Measurements from ENCODE around the gene APAF1. TPM values are rescaled to one million over a fixed set of nuclear protein-coding genes. Genes with fewer than 3 reads are reported as not detected.
A peak's percentile ranks its signal among the peaks of the same experiment; 100 is the strongest.

Gene APAF1
- total and polyA plus RNA-seq, 4 donors: 1.9 to 11.6 (median 6.6) TPM

- Histone ChIP-seq H3K9me3 (ENCODE audit: control insufficient read depth in 4 of 4, low read length in 3 of 4) (no peaks in the 10 kb centered on the region), H3K9ac (ENCODE audit: low read depth in 1 of 2, low read length in 2 of 2) (no peak overlapping the region), H3K27me3 (ENCODE audit: control insufficient read depth in 4 of 4, insufficient read depth in 4 of 4, low read length in 3 of 4) (no peaks in the 10 kb centered on the region), H3K27ac (ENCODE audit: low read depth in 1 of 2, low read length in 2 of 2) (no peak overlapping the region), H3K4me3 (ENCODE audit: low read depth in 1 of 3, low read length in 3 of 3) (no peak overlapping the region), H3K4me1 (ENCODE audit: control insufficient read depth in 4 of 4, insufficient read depth in 4 of 4, low read length in 3 of 4) (peaks cover 0 to 3% (median 1%) of the 10 kb centered on the region in 4 donors), H3K36me3 (ENCODE audit: control insufficient read depth in 4 of 4, insufficient read depth in 3 of 4, low read depth in 1 of 4, low read length in 3 of 4) (peaks cover 3 to 9% (median 4%) of the 10 kb centered on the region in 4 donors)
- no peak for DNase-seq (ENCODE audit: low spot score)
- peak in 1 of 2 donors; percentile 26 for TF ChIP-seq HNF4A (conservative IDR thresholded peaks at IDR 0.05)
- peak; percentile 39 for TF ChIP-seq YY1 (IDR thresholded peaks at IDR 0.05)
- TF ChIP-seq TAF1 (conservative IDR thresholded peaks at IDR 0.05): no peak
- no peak for TF ChIP-seq NR2F2 (IDR thresholded peaks at IDR 0.05)
- whole genome bisulfite sequencing: 53% methylated on average over 7 of the region's 7 CpGs
Observed at GRCh38 chr12:98671459-98671858, 26.4 kb downstream of the APAF1 start.

DNA sequence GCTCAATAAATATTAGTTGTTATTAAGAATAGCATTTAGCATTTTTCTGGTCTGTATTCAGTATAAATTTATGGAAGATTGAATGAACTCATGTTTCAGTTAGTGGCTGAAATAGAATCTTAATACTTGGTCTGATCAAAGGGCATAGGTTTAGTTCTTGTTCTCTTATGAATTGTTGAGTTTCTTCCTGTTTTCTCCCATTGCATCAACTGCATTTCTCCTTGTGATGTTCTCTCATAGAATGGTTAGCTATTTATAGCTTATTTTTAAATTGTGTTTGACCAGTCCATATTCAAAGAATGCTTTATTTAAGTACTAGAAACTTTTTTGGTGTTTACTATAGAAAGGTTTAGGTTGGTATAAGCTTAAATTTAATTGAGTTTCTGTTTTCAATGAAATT lies 29.8 kb downstream of the APAF1 start:
- Histone ChIP-seq H3K36me3 (ENCODE audit: control insufficient read depth in 4 of 4, insufficient read depth in 3 of 4, low read depth in 1 of 4, low read length in 3 of 4) (peaks cover 3 to 9% (median 5%) of the 10 kb centered on the region in 4 donors), H3K27ac (ENCODE audit: low read depth in 1 of 2, low read length in 2 of 2) (no peak overlapping the region)
- no peak for TF ChIP-seq ZBTB33 (IDR thresholded peaks at IDR 0.05)
- no peak for TF ChIP-seq JUND (IDR thresholded peaks at IDR 0.05)
- TF ChIP-seq MAX (IDR thresholded peaks at IDR 0.05): no peak

DNA sequence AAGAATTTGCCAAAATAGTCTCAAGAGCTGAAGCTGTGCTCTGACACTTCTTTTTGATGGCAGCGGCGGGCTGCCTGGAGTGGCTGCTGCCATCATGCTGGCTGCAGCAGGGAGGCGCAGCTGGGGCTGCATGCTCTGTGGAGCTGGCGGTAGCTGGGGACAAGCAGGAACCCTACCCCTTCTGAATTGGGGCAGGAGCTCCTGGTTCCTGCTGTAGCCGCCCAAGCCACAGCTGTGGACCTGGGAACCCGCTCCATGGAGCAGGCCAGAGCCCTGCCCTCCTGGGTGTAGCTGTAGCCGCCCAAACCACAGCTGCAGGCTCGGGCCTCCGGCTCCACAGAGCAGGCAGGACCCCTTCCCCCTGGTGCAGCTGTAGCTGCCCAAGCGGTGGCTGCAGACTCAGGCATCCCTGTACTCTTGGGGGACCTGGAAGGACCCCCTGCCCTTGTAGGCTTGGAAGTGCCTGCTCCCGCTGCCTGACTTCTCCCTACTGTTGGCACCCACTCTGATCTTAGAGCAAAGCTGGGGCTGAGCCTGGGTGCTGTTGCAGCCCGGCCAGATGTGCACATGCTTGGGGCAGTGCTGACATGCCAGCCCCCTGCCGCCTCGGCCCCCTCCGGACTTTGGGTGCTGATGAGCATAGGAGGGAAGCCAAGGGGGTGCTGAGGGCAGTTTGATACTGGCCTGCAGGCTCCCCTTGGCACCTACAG lies 33.3 kb downstream of the APAF1 start:
- Histone ChIP-seq H3K27me3 (ENCODE audit: control insufficient read depth in 4 of 4, insufficient read depth in 4 of 4, low read length in 3 of 4) (no peaks in the 10 kb centered on the region), H3K27ac (ENCODE audit: low read depth in 1 of 2, low read length in 2 of 2) (no peak overlapping the region), H3K4me3 (ENCODE audit: low read depth in 1 of 3, low read length in 3 of 3) (no peak overlapping the region), H3K4me1 (ENCODE audit: control insufficient read depth in 4 of 4, insufficient read depth in 4 of 4, low read length in 3 of 4) (no peaks in the 10 kb centered on the region), H3K36me3 (ENCODE audit: control insufficient read depth in 4 of 4, insufficient read depth in 3 of 4, low read depth in 1 of 4, low read length in 3 of 4) (peaks cover 9 to 35% (median 21%) of the 10 kb centered on the region in 4 donors), H3K9ac (ENCODE audit: low read depth in 1 of 2, low read length in 2 of 2) (no peak overlapping the region), H3K9me3 (ENCODE audit: control insufficient read depth in 4 of 4, low read length in 3 of 4) (no peaks in the 10 kb centered on the region)
- no peak for DNase-seq (ENCODE audit: low spot score)
- 98% methylated on average over 15 of the region's 15 CpGs for WGBS
- TF ChIP-seq HNF4G (IDR thresholded peaks at IDR 0.05): no peak
- no peak for TF ChIP-seq RXRA (IDR thresholded peaks at IDR 0.05)
- no peak for TF ChIP-seq RAD21 (IDR thresholded peaks at IDR 0.05)
- TF ChIP-seq ZBTB33 (IDR thresholded peaks at IDR 0.05): no peak
- no peak for TF ChIP-seq GABPA (IDR thresholded peaks at IDR 0.05 in 1 of 2, conservative IDR thresholded peaks at IDR 0.05 in 1 of 2)
- TF ChIP-seq, protein P1, sequence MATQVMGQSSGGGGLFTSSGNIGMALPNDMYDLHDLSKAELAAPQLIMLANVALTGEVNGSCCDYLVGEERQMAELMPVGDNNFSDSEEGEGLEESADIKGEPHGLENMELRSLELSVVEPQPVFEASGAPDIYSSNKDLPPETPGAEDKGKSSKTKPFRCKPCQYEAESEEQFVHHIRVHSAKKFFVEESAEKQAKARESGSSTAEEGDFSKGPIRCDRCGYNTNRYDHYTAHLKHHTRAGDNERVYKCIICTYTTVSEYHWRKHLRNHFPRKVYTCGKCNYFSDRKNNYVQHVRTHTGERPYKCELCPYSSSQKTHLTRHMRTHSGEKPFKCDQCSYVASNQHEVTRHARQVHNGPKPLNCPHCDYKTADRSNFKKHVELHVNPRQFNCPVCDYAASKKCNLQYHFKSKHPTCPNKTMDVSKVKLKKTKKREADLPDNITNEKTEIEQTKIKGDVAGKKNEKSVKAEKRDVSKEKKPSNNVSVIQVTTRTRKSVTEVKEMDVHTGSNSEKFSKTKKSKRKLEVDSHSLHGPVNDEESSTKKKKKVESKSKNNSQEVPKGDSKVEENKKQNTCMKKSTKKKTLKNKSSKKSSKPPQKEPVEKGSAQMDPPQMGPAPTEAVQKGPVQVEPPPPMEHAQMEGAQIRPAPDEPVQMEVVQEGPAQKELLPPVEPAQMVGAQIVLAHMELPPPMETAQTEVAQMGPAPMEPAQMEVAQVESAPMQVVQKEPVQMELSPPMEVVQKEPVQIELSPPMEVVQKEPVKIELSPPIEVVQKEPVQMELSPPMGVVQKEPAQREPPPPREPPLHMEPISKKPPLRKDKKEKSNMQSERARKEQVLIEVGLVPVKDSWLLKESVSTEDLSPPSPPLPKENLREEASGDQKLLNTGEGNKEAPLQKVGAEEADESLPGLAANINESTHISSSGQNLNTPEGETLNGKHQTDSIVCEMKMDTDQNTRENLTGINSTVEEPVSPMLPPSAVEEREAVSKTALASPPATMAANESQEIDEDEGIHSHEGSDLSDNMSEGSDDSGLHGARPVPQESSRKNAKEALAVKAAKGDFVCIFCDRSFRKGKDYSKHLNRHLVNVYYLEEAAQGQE (IDR thresholded peaks at IDR 0.05): no peak
- TF ChIP-seq HNF4A (conservative IDR thresholded peaks at IDR 0.05): no peak
- no peak for TF ChIP-seq TAF1 (conservative IDR thresholded peaks at IDR 0.05)
- TF ChIP-seq MAX (IDR thresholded peaks at IDR 0.05): no peak
- no peak for TF ChIP-seq YY1 (IDR thresholded peaks at IDR 0.05)
- TF ChIP-seq NR2F2 (IDR thresholded peaks at IDR 0.05): no peak
- no peak for TF ChIP-seq ATF3 (IDR thresholded peaks at IDR 0.05)

More for the DNA sequence above, 29.8 kb downstream of the APAF1 start:
- no peak for DNase-seq (ENCODE audit: low spot score)
- no peak overlapping the region for H3K9ac ChIP-seq (ENCODE audit: low read depth in 1 of 2, low read length in 2 of 2)
- H3K4me3 ChIP-seq (ENCODE audit: low read depth in 1 of 3, low read length in 3 of 3): no peak overlapping the region
- peaks cover 0 to 3% (median 1%) of the 10 kb centered on the region in 4 donors for H3K4me1 ChIP-seq (ENCODE audit: control insufficient read depth in 4 of 4, insufficient read depth in 4 of 4, low read length in 3 of 4)
- no peaks in the 10 kb centered on the region for H3K9me3 ChIP-seq (ENCODE audit: control insufficient read depth in 4 of 4, low read length in 3 of 4)
- H3K27me3 ChIP-seq (ENCODE audit: control insufficient read depth in 4 of 4, insufficient read depth in 4 of 4, low read length in 3 of 4): no peaks in the 10 kb centered on the region

Data from liver (tissue), 9 donors.